ENCODE data around the gene PTPRN2.

DNA sequence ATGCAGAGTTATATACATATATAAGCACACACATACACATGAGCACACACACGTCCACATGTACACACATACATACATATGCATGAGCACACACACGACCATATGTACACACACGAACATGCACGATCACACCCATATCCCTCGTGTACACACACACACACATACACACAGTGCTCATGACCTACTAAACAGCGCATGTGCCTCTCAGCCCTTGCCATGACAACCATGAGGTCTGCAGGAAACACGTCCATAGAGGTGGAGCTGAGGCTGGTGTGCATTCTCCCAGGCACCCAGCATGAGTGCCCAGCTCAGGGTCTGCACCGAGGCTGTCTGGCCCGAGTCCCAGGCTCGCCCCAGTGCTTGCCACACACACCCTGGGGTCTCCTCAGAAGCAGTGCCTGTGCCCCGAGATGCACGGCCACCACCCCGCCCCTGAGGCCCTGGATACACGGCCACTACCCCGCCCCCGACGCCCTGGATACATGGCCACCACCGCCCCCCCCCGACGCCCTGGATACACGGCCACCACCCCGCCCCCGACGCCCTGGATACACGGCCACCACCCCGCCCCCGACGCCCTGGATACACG lies 721.2 kb downstream of the PTPRN2 start:
- TF ChIP-seq, protein P1, sequence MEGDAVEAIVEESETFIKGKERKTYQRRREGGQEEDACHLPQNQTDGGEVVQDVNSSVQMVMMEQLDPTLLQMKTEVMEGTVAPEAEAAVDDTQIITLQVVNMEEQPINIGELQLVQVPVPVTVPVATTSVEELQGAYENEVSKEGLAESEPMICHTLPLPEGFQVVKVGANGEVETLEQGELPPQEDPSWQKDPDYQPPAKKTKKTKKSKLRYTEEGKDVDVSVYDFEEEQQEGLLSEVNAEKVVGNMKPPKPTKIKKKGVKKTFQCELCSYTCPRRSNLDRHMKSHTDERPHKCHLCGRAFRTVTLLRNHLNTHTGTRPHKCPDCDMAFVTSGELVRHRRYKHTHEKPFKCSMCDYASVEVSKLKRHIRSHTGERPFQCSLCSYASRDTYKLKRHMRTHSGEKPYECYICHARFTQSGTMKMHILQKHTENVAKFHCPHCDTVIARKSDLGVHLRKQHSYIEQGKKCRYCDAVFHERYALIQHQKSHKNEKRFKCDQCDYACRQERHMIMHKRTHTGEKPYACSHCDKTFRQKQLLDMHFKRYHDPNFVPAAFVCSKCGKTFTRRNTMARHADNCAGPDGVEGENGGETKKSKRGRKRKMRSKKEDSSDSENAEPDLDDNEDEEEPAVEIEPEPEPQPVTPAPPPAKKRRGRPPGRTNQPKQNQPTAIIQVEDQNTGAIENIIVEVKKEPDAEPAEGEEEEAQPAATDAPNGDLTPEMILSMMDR (IDR thresholded peaks at IDR 0.05) = no peak
- TF ChIP-seq POLR2A (IDR thresholded peaks at IDR 0.05) = no peak
